ENCODE data around the gene APOL3.
"Not testable (repeated sequence)": the region's sequence is repeated elsewhere in the genome, so short reads cannot be mapped to it uniquely, and the experiment has no call there.

Gene APOL3

DNA sequence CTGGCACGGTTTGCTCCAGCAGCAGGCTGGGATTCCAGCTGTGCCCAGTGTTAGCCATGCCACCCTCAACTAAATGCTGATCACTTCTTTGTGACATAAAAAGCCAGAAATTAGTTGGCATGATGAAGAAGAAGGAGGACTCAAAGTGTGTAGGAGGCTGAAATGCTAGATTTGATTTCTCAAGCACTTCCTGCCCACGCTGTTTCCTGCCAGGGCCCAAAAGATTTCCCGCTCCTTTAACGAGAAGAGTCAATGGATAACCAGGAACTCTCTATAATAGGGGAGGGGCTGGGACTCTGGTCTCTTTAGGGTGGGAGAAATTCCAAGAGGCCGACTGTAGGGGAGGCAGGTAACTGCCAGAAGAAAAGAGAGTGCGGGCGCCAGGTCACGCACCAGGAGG is 26.4 kb downstream of the APOL3 start:
- no peak for DNase-seq (ENCODE audit: low read depth)

DNA sequence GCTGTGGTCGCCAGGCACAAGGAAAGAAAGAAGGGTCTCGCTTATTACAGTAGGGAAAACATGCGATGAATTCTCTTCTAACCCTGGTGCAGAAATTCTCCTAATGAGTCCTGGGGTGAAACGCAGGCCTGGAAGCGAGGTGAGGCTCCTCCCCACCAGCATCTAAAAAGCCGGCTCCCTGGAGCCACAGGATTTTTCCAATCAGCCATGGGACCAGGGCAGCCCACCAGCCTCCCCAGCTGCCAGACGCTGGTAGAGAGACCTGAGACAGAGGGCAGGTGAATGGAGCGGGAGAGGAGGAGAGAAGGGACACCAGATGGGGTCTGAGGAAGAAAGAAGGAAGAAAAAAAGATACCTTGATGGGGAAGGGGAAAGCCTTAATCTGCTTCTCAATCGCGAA is 28.6 kb downstream of the APOL3 start:
- DNase-seq (ENCODE audit: low read depth), result no peak

DNA sequence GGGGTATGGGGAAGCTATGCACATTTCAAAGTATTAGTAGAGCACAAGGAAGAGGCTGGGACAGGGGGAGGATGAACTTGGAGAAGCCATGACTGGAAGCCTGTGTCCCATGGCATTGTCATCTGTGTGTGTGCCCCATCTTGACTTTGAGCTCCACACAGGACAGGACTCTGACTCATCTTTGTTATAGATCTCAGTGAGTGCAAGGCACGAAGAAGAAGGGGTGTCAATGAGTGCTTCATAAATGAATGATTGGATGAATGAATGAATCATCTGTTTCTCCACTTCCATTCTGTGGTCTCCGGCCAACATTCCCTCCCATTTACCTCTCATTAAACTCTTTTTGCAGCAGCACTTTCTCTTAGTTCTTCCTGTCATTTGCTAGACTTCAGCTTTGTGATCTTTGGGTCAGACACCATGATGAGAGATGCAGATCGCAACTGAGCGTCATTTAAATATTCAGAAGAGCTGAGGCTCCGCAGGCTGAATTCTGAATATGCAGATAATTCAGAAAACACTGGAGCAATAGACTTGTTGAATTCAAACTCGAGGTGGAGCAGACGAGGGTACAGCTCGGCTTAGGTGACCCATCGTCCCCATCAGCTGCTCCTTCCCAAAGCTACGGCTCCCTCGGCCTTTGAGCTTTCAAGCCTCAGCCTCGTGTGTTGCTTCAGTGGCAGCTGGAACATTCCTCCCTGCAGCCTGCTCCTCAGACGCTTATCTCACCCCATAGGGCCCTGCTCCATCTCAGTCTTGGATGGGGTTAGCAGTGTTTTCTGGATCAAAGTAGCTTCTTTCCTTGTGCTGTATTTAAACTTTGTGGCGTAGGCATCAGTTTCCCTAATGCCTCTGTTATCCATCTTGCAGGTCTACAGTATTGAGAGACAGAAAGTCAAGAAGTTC is 30.8 kb downstream of the APOL3 start:
- no peak for DNase-seq (ENCODE audit: low read depth)

DNA sequence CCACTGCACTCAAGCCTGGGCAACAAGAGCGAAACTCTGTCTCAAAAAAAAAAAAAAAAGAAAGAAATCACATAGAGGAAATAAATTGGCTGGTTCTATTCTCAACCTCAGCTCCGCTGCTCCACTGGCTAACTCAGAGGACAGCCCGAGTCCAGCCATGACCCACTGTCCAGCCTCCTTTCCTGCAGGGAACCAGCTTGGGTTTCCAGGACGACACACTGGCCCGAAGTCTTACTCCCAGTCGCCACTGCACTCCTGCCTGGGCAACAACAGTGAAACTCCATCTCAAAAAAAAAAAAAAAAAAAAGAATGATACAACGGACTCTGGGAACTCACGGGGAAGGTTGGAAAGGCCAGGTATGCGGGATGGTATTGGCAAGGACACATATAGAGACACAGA is 31.5 kb downstream of the APOL3 start:
- no peak for DNase-seq (ENCODE audit: low read depth)

DNA sequence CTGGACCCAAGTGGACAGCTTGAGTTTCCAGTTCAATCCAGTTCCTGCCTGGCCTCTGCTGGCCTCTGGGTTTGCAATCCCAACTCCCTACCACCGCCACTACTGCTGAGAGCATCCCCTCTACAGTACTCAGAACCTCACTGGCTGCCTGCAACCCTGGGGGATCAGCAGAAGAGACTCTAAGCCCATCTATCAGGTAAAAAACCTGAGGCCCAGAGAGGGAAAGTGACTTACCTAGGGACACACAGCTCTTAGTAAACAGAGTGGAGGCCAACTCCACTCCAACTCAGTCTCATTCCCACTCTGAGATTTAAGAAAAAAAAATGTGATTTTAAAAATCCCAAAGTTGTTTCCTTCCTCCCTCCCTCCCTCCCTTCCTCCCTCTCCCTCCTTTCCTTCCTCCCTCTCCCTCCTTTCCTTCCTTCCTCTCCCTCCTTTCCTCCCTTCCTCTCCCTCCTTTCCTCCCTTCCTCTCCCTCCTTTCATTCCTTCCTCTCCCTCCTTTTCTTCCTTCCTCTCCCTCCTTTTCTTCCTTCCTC is 34.5 kb downstream of the APOL3 start:
- no peak for DNase-seq (ENCODE audit: low read depth)

DNA sequence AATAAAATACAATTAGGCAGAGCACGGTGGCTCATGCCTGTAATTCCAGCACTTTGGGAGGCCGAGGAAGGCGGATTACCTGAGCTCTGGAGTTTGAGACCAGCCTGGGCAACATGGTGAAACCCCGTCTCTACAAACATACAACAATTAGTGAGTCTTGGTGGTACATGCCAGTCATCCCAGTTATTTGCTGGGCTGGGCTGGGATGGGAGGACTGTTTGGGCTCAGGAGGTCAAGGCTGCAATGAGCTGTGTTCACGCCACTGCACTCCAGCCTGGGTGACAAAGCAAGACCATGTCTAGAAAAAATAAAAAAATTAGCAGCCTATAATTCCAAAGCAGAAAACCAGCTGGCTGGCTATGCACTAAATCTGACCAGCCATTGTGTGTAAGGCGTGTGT is 35.1 kb downstream of the APOL3 start:
- no peak for DNase-seq (ENCODE audit: low read depth)

DNA sequence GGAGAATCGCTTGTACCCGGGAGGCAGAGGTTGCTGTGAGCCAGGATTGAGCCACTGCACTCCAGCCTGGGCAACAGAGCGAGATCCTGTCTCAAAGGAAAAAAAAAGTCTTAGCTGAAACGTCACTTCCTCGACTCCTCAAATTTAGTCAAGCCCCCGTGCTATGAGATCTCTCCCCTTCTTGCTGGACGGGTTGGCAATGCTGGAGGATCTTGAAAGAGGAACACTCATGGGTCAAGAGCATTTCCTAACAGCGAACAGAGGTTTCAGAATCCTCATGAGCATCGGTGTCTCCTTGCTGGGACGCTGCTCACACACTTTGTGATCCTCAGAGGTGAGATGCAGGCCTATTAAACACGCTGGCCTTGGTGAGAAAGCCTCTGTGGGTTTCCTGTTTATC is 35.9 kb downstream of the APOL3 start:
- no peak for DNase-seq (ENCODE audit: low read depth)

DNA sequence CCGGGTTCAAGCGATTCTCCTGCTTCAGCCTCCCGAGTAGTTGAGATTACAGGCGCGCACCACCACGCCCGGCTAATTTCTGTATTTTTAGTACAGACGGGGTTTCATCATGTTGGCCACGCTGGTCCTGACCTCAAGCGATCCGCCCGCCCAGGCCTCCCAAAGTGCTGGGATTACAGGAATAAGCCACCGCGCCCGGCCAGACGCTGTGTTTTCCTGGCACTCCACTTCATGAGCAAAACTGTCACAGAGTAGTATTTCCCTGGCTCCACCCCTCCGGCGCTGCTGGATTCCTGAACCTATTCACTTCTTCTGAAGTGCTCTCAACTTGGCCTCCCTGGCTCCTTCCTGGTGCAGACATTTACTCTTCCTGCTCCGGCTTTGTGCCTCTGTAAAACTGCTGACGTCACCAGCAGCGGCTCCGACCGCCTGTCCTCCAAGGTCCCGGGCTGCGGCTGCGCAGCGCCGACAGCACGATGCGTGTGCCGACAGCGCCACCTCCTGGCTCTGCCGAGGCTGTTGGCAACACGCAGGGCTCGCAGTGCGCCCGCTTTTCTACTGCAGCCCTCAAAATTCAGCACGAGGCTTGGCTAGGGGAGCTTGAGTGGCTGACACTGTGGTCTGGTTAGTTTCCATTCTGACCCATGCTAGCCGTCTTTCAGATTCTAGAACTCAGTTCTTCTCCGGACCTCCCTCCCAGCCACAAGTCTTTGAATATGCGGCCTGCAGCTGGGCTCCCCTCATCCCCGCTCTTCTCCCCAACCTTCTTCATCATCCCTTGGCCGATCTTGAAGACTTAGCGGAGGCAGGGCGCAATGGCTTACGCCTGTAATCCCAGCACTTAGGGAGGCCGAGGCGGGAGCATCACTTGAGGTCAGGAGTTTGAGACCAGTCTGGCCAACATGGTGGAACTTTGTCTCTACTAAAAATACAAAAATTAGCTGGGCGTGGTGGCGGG is 36.6 kb downstream of the APOL3 start:
- DNase-seq (ENCODE audit: low read depth), result peak; percentile 85

DNA sequence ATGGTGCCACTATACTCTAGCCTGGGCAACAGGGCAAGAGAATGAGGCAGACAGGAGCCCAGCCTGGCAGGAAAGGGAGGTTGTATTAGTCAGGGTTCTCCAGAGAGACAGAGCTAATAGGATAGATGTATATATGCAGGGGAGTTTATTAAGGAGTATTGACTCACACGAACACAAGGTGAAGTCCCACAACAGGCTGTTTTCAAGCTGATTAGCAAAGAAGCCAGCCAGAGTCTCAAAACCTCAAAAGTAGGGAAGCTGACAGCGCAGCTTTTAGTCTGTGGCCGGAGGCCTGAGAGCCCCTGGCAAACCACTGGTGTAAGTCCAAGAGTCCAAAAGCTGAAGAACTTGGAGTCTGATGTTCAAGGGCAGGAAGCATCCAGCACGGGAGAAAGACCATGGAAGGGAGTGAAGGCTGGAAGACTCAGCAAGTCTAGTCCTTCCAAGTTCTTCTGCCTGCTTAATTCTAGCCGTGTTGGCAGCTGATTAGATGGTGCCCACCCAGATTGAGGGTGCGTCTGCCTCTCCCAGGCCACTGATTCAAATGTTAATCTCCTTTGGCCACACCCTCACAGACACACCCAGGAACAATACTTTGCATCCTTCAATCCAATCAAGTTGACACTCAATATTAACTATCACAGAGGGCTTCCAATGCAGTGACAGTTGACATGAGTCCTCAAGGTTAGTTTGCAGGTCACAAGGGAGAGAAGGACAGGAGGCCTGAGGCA is 39.8 kb downstream of the APOL3 start:
- DNase-seq (ENCODE audit: low read depth), result not testable (repeated sequence)

DNA sequence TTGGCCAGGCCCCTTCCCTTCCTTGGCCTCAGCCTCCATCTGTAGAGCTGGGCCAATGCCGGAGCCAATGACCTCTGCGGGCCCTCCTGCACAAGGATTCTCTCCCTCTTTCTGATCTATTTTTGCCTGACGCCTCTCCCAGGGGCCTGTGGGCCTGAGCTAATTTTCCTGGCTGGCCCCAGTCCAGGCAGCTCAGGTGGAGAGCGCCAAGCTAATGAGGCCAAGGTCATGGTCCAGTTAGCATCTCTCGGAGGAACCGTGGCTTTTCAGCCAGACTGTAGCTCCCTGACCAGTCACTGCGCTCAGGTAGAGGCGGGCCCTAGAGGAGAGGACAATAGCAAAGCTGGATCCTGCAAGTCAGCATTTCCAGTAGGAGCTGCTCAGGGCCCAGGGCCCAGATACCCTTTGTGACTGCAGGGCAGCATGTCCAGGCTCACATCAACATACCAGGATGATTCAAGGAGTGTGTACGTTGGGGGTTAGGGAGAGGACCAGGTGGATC is 43.5 kb downstream of the APOL3 start:
- DNase-seq (ENCODE audit: low read depth), result no peak

DNA sequence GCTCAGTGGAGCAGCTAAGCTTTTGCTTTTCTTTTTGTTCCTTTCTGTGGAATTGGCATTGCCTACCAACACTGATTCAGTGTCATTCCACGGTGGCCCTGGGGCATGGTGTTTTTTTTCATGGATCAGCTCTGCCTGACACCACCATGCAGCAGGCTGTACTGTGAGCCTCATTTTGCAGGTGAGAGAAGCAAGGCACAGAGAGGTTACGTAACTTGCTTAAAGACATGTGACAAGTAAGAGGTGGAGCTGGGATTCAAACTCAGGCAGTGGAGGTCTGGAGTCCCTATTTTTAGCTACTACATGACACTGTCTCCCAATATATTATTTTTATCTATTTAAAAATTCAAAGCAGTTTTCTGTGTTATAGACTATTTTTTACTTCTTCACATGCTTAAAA is 44.4 kb downstream of the APOL3 start:
- DNase-seq (ENCODE audit: low read depth), result no peak

DNA sequence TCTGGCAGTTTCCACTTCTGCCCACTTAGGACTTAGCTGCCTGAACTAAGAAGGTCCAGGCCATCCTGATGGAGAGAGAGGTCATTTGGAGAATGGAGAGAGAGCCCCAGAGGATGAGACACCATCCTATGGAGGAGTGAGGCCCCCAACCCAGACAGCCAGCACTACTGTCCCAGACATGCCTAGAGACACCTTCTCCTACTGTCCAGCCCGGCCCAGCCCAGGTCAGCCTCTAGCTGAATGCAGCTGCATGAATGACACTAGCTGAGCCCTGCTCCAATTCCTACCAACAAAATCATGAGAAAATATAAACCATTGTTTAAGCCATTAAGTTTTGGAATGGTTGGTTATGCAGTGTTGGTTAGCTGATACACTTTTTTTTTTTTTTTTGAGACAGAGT is 47.4 kb downstream of the APOL3 start:
- DNase-seq (ENCODE audit: low read depth), result no peak

DNA sequence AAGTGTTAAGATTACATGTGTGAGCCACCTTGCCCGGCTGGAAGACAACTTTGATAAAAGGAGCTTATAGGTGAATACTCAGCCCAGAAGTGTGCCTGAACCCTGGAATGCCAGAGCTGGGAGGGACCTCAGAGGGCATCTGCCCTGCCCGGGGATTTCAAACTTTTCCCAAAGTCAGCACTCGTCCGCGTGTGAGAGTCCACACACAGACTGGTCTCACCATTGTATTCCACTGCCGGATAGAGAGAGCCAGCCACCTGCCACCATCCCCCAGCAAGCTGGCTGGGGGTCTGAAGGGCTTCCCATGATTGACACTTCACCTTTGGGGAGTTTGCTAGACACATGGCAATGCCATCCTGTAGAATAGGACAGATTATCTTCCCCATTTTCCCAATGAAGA is 49.2 kb downstream of the APOL3 start:
- DNase-seq (ENCODE audit: low read depth), result no peak

DNA sequence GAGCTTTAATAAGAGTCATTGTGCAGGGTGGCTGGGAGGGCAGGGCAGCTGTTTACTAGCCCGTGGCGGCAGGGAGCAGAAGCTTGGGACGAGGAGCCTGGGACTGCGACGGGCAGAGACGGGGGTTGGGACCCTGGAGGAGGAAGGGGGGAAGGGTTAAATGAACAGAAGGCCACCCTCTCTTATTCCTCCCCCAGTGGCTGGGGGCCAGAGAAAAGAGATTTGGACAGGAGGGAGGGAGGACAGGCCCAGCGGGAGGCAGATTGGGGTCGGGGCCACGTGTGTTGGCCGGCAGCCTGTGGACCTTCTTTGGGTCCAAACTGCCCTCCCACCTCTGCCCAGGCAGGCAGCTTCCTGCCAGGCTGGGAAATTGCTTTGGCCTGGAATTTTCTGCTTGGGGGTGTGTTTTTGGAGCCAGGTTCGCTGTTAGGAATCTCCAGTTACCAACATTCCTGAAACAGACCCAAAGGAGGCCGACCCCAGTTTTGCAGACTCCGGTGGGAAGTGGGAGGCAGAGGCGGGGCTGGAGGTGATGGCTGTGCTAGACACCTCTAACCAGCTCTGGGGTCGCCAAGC is 50.2 kb downstream of the APOL3 start:
- DNase-seq (ENCODE audit: low read depth), result no peak

DNA sequence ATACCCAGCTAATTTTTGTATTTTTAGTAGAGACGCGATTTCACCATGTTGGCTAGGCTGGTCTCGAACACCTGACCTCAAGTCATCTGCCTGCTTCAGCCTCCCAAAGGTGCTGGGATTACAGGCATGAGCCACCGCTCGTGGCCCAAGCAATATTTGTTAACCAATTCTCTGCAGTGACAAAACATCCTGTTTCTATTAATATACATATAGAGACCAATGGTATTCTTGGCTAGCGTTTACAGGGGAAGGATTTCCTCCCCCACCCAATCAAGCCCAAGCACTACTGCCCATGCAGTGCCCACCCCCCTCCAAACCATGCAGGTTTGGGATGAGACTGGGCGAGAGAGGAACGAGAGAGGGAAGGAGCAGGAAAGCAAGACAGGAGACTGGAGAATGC is 53.1 kb downstream of the APOL3 start:
- DNase-seq (ENCODE audit: low read depth), result no peak

DNA sequence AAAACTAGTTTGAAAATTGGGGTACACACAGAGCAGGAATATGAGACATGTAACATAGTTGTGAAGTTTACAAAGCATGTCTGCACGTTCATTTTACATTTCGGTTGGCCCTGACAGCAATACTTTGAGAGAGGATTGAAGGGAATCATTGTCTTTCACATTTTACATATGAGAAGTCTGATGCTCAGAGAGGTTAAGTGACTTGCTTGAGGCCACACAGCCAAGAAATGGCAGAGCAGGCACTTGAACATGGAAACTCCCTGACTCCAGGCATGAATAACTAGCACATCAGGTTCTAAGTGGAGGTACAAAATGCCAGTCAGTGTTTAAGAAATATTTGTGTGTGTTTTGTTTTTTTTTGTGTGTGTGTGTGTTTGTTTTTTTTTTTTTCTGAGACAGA is 53.6 kb downstream of the APOL3 start:
- DNase-seq (ENCODE audit: low read depth), result no peak

DNA sequence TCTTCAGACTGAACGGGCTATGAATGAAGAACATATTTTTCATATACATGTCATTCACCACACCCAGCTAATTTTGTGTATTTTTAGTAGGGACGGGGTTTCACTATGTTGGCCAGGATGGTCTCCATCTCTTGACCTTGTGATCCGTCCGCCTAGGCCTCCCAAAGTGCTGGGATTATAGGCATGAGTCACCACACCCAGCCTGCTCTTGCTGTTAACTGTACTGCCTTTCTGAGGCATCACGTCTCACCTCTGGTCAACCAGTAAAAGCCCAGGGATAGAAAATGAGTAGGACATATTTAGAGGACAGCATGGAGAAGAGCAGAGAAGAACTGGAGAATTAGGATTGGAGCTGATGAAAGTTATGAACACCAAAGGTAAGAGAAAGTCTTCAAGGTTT is 55.6 kb downstream of the APOL3 start:
- no peak for DNase-seq (ENCODE audit: low read depth)

DNA sequence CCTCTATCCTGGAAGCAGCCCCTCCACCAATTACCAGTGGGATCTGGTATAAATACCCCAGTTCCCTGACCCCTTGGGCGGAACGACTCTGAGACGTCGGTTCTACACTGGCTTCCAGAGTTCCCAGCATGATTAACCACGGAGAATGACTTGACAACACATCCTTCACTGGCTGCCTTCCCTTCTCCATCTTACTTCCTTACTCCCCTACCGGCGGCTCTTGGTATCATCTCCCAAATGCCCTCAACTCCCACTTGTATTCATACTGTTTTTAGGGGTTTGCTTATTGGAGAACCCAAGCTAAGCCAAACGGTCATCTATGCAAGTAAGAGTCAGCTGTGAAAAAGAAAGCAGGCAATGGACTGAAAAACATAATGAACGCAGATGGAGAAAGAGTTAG is 56.1 kb downstream of the APOL3 start:
- no peak for DNase-seq (ENCODE audit: low read depth)

DNA sequence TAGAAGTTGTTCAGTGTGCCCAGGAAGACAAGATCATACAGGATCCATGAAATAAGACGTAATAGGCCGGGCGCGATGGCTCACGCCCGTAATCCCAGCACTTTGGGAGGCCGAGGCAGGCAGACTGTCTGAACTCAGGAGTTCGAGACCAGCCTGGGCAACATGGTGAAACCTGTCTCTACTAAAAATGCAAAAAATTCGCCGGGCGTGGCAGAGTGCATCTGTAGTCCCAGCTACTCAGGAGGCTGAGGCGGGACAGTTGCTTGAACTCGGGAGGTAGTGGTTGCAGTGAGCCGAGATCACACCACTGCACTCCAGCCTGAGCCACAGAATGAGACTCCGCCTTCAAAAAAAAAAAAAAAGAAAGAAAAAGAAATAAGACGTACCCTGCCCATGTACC is 56.7 kb downstream of the APOL3 start:
- DNase-seq (ENCODE audit: low read depth), result no peak

DNA sequence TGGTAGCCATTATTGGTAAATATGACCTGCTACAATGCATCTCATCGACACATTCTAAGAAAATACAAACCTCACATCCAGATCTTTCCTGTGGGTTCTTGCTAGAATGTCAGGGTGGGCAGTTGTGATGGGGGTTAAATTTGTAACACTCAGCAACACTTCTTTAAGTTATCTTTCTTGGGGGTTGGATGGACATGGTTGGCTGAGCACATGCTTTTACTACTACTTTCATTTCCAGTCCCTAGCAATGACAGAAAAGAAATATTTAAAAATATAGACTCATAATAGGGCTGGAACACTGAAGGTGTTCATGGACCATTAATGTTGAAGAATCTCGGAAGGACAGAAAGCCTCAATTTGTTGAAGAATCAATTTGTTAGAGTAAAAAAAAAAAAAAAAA is 57.6 kb downstream of the APOL3 start:
- no peak for DNase-seq (ENCODE audit: low read depth)

DNA sequence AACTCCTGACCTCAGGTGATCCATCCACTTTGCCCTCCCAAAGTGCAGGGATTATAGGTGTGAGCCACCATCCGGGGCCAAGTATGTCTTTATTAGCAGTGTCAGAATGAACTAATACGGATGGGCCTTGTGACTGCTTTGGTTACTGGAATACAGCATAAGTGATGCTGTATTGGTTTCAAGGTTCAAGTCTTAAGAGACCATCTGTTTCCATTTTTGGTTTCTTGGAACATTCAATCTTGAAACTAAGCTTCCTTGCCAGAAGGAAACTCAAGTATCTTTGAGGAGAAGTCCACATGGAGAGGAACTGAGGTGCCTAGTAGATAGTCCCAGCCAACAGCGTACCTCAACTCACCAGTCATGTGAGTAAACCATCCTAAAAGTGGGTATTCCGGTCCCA is 58.8 kb downstream of the APOL3 start:
- no peak for DNase-seq (ENCODE audit: low read depth)

DNA sequence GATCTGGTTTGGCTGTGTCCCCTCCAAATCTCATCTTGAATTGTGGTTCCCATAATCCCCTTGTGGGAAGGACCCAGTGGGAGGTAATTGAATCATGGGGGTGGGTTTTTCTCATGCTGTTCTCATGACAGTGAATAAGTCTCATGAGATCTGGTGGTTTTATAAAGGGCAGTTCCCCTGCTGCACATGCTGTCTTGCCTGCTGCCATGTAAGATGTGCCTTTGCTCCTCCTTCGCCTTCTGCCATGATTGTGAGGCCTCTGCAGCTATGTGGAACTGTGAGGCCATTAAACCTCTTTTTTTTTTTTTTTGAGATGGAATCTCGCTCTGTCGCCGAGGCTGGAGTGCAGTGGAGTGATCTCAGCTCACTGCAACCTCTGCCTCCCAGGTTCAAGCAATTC is 59.6 kb downstream of the APOL3 start:
- not testable (repeated sequence) for DNase-seq (ENCODE audit: low read depth)
